NCI-H460 (cell line): ENCODE results near the gene SARS1. TPM values are rescaled to one million over a fixed set of nuclear protein-coding genes. Genes with fewer than 3 reads are reported as not detected.
A peak's percentile ranks its signal among the peaks of the same experiment; 100 is the strongest.
"Not testable (repeated sequence)": the region's sequence is repeated elsewhere in the genome, so short reads cannot be mapped to it uniquely, and the experiment has no call there.

Source experiments
- DNase-seq: peaks from one replicate; pipeline ENCODE4 v3.0.0-alpha.2; 2016; ENCODE audit warnings: low read depth; ENCODE audit errors: extremely low read depth
- total RNA-seq: library from RNA; depleted of rRNA; stranded (reverse); fragments of >200 nt; shearing (Covaris generic); gene quantifications from 2 replicates; pipeline ENCODE4 v1.2.3, GENCODE V29; 2014

The SARS1 gene
- total RNA-seq, 1 experiment from 2014 or later, result 411 TPM

GRCh38 chr1:109192433-109192832 is 21.3 kb upstream of the SARS1 start:
- no peak for DNase-seq

GRCh38 chr1:109193653-109194590 is 19.8 kb upstream of the SARS1 start:
- peak; percentile 14 for DNase-seq

- peak; percentile 40 for DNase-seq
Observed at GRCh38 chr1:109197158-109198042, 16.3 kb upstream of the SARS1 start.

- peak; percentile 8 for DNase-seq
Observed at GRCh38 chr1:109198043-109198695, 15.5 kb upstream of the SARS1 start.

GRCh38 chr1:109198745-109199144 is 15.0 kb upstream of the SARS1 start:
- no peak for DNase-seq

GRCh38 chr1:109199710-109200109 is 14.0 kb upstream of the SARS1 start:
- DNase-seq, result no peak

- DNase-seq, result peak; percentile 38
Observed at GRCh38 chr1:109201123-109201703, 12.5 kb upstream of the SARS1 start.

- DNase-seq, result no peak
Observed at GRCh38 chr1:109204484-109204883, 9.2 kb upstream of the SARS1 start.

- no peak for DNase-seq
Observed at GRCh38 chr1:109206339-109206738, 7.4 kb upstream of the SARS1 start.

- DNase-seq, result no peak
Observed at GRCh38 chr1:109207467-109208103, 6.1 kb upstream of the SARS1 start.

GRCh38 chr1:109208394-109208793 is 5.3 kb upstream of the SARS1 start:
- no peak for DNase-seq

- no peak for DNase-seq
Observed at GRCh38 chr1:109208836-109209463, 4.8 kb upstream of the SARS1 start.

GRCh38 chr1:109210058-109210457 is 3.7 kb upstream of the SARS1 start:
- DNase-seq, result no peak

GRCh38 chr1:109213345-109213823 is 334 bp upstream of the SARS1 start:
- DNase-seq, result no peak

GRCh38 chr1:109214695-109215623 is 1.2 kb downstream of the SARS1 start:
- DNase-seq, result peak; percentile 91

- no peak for DNase-seq
Observed at GRCh38 chr1:109216662-109217061, 2.9 kb downstream of the SARS1 start.

GRCh38 chr1:109218516-109218915 is 4.8 kb downstream of the SARS1 start:
- no peak for DNase-seq

- DNase-seq, result not testable (repeated sequence)
Observed at GRCh38 chr1:109221201-109221600, 7.5 kb downstream of the SARS1 start.
